K562 (cell line): ENCODE measurements around the gene ETFBKMT. TPM values are rescaled to one million over a fixed set of nuclear protein-coding genes. Genes with fewer than 3 reads are reported as not detected.

Source experiments
- ATAC-seq: fragments of 200-7000 bp; cut with Tn5 transposase; 3 replicates; pipeline ENCODE4 v1.9.1; 2020; ENCODE audit warnings: moderate library complexity
- Bru-seq: library from RNA; stranded (reverse); fragments of 400-500 nt; gene quantifications from one replicate; lab custom pipeline; 2021; lab: Mats Ljungman, UMichigan
- BruChase-seq, 2 experiments: library from RNA; stranded (reverse); fragments of 400-500 nt; gene quantifications; one replicate each; lab custom pipeline; 2021; lab: Mats Ljungman, UMichigan
- BruUV-seq: library from RNA; stranded (reverse); fragments of 400-500 nt; replicated peaks from 2 replicates; lab custom pipeline; 2021; lab: Mats Ljungman, UMichigan
- CTCF ChIA-PET: fragments of 300-600 bp; formaldehyde crosslinking; extraction: SDS; loops from one replicate; lab custom pipeline; 2021; ENCODE audit warnings: low intra/inter-chr PET ratio; lab: Yijun Ruan, JAX
- POLR2A ChIA-PET: fragments of 300-600, 350-650 bp; sonication (Branson Sonifier 250); formaldehyde crosslinking; extraction: SDS; loops from one replicate; lab custom pipeline; 2021; ENCODE audit warnings: antibody characterized with exemption, inconsistent platforms; lab: Yijun Ruan, JAX
- DNase-seq, 4 experiments: peaks; one replicate each; pipeline versions ENCODE4 v3.0.0 to v3.0.0-alpha.2; 2011 to 2018; ENCODE audit warnings: low spot score in 3 of 4, mixed read lengths in 3 of 4; ENCODE audit errors: extremely low read depth in 1 of 4
- FAIRE-seq: peaks from 2 replicates; lab custom pipeline; 2011; peaks lifted over from hg19 to GRCh38; lab: Jason Lieb, UNC
- H2AFZ ChIP-seq: 2 replicates; pipeline ENCODE4 v1.6.0; 2011; ENCODE audit warnings: low read depth, low read length, control low read depth, inconsistent platforms
- H3K27ac ChIP-seq: fragments of 200-600 bp; 3 replicates; pipeline ENCODE4 v1.8.0; 2011; ENCODE audit warnings: low read depth, mild to moderate bottlenecking, control low read depth, inconsistent platforms, low read length, moderate library complexity, mixed read lengths; ENCODE audit errors: extremely low read depth
- H3K27me3 ChIP-seq, 2 experiments: fragments of 300-600 bp in 1 of 2; 2 replicates in 1 of 2; 3 replicates in 1 of 2; pipeline versions ENCODE4 v1.6.0 to v1.8.0; 2011; ENCODE audit warnings: inconsistent platforms in 2 of 2, low read length in 2 of 2, mild to moderate bottlenecking in 1 of 2, mixed read lengths in 1 of 2, moderate library complexity in 1 of 2; ENCODE audit not compliant: control insufficient read depth in 2 of 2, insufficient read depth in 2 of 2
- H3K36me3 ChIP-seq: fragments of 300-600 bp; 3 replicates; pipeline ENCODE4 v1.8.0; 2011; ENCODE audit warnings: mild to moderate bottlenecking, low read length, inconsistent platforms; ENCODE audit not compliant: control insufficient read depth, insufficient read depth
- H3K4me1 ChIP-seq, 2 experiments: fragments of 200-600 bp in 1 of 2; replicated peaks in 1 of 2; 2 replicates in 1 of 2; 3 replicates in 1 of 2; pipeline versions ENCODE4 v1.5.1 to v1.8.0; 2011; ENCODE audit warnings: inconsistent platforms in 2 of 2, low read length in 2 of 2, mild to moderate bottlenecking in 1 of 2, mixed read lengths in 1 of 2, moderate library complexity in 1 of 2; ENCODE audit not compliant: control insufficient read depth in 2 of 2, insufficient read depth in 2 of 2
- H3K4me2 ChIP-seq: 2 replicates; pipeline ENCODE4 v1.6.1; 2011; ENCODE audit warnings: low read length, control low read depth, inconsistent platforms, mixed read lengths; ENCODE audit not compliant: insufficient read depth
- H3K4me3 ChIP-seq: fragments of 200-600 bp; sonication (generic), shearing (Covaris generic); 2 replicates; pipeline ENCODE4 v1.5.1; 2016; ENCODE audit warnings: control low read depth, inconsistent platforms
- H3K79me2 ChIP-seq: fragments of 200-600 bp; 3 replicates; pipeline ENCODE4 v1.8.0; 2011; ENCODE audit warnings: low read length, inconsistent platforms; ENCODE audit not compliant: control insufficient read depth, insufficient read depth
- H3K9ac ChIP-seq, 2 experiments: 2 replicates each; pipeline versions ENCODE4 v1.6.0 to v1.6.1; 2011; ENCODE audit warnings: low read depth in 2 of 2, low read length in 2 of 2, control low read depth in 1 of 2, inconsistent platforms in 1 of 2, mild to moderate bottlenecking in 1 of 2, mixed read lengths in 1 of 2; ENCODE audit not compliant: insufficient read depth in 1 of 2
- H3K9me1 ChIP-seq: one replicate; pipeline ENCODE4 v1.6.0; 2011; ENCODE audit warnings: inconsistent platforms, mild to moderate bottlenecking, low read length, moderate library complexity; ENCODE audit not compliant: control insufficient read depth, insufficient read depth
- H3K9me3 ChIP-seq: replicated peaks from 2 replicates; pipeline ENCODE4 v1.5.1; 2011; ENCODE audit warnings: low read depth, low read length, inconsistent platforms; ENCODE audit not compliant: control insufficient read depth, insufficient read depth
- H4K20me1 ChIP-seq: replicated peaks from 2 replicates; pipeline ENCODE4 v1.6.1; 2011; ENCODE audit warnings: low read length, inconsistent platforms, mixed read lengths; ENCODE audit not compliant: control insufficient read depth, insufficient read depth
- CEBPG ChIP-seq, 3 experiments: fragments of 200-800 bp in 1 of 3; sonication (Bioruptor generic) in 1 of 3; sonication (generic) in 1 of 3; formaldehyde crosslinking in 1 of 3; IDR thresholded peaks in 2 of 3; conservative IDR thresholded peaks in 1 of 3; 2 replicates each; pipeline versions ENCODE4 v1.6.1 to v1.8.0; 2016 to 2022; ENCODE audit warnings: missing compliant biosample characterization in 2 of 3, missing genetic modification characterization in 2 of 3, mild to moderate bottlenecking in 1 of 3, missing genetic modification reagents in 1 of 3
- CHD2 ChIP-seq: IDR thresholded peaks from 2 replicates; pipeline ENCODE4 v1.6.1; 2011; ENCODE audit warnings: low read depth, low read length
- CREB1 ChIP-seq, 2 experiments: sonication (generic) in 1 of 2; formaldehyde crosslinking in 1 of 2; IDR thresholded peaks; 2 replicates each; pipeline versions ENCODE4 v1.6.1 to v1.8.0; 2012 to 2022; ENCODE audit warnings: inconsistent platforms in 1 of 2, mild to moderate bottlenecking in 1 of 2, missing genetic modification reagents in 1 of 2, moderate library complexity in 1 of 2
- EP300 ChIP-seq: IDR thresholded peaks from 2 replicates; pipeline ENCODE4 v1.6.1; 2012; ENCODE audit warnings: low read length, improper control_type of control experiment
- KDM4B ChIP-seq, 2 experiments: fragments of 450-650 bp in 1 of 2; sonication (generic) in 1 of 2; IDR thresholded peaks; 2 replicates each; pipeline ENCODE4 v1.6.1; 2016 to 2017; ENCODE audit warnings: borderline replicate concordance in 2 of 2, antibody characterized with exemption in 1 of 2, low read depth in 1 of 2, mild to moderate bottlenecking in 1 of 2
- NFRKB ChIP-seq: fragments of 450-650 bp; IDR thresholded peaks from 2 replicates; pipeline ENCODE4 v1.6.1; 2016; ENCODE audit warnings: low read depth
- PYGO2 ChIP-seq: fragments of 450-650 bp; IDR thresholded peaks from 2 replicates; pipeline ENCODE4 v1.6.1; 2016; ENCODE audit warnings: mild to moderate bottlenecking, missing genetic modification characterization, moderate library complexity, missing compliant biosample characterization
- SIN3B ChIP-seq: fragments of 450-650 bp; IDR thresholded peaks from 2 replicates; pipeline ENCODE4 v1.6.1; 2017; ENCODE audit warnings: low read depth, mild to moderate bottlenecking, moderate library complexity
- TRIM28 ChIP-seq: fragments of 450-650 bp; IDR thresholded peaks from 2 replicates; pipeline ENCODE4 v1.6.1; 2017
- ZBTB17 ChIP-seq: fragments of 450-650 bp; formaldehyde crosslinking; IDR thresholded peaks from 2 replicates; pipeline ENCODE4 v1.4.0; 2020; ENCODE audit warnings: mild to moderate bottlenecking
- ZNF12 ChIP-seq: sonication (generic); formaldehyde crosslinking; IDR thresholded peaks from 2 replicates; pipeline ENCODE4 v1.4.0; 2020; ENCODE audit warnings: mild to moderate bottlenecking, missing genetic modification reagents
- ZNF512 ChIP-seq: IDR thresholded peaks from 2 replicates; pipeline ENCODE4 v1.6.1; 2016; ENCODE audit warnings: missing genetic modification characterization, missing compliant biosample characterization
- WGBS: fragments of 100-300 bp; shearing (Covaris generic); methylation state at CpG from one replicate; pipeline ENCODE4 v1.1.6; 2016; ENCODE audit warnings: low coverage, mixed read lengths; ENCODE audit not compliant: insufficient coverage; ENCODE audit errors: missing lambda C conversion rate; 5-methylcytosine and 5-hydroxymethylcytosine counted together
- in situ Hi-C: fragments of 300-500 bp; cut with MboI; formaldehyde crosslinking; loops from 4 replicates; pipeline ENCODE4 v1.15.0; 2018; ENCODE audit warnings: inconsistent platforms, mixed read lengths
- intact Hi-C: fragments of 100-400 bp; cut with micrococcal nuclease; formaldehyde crosslinking; loops from 2 replicates; pipeline ENCODE4 v1.14.2; 2022
- long read RNA-seq, 3 experiments: library from polyadenylated mRNA in 2 of 3; library from RNA in 1 of 3; unstranded in 2 of 3; stranded (forward) in 1 of 3; transcript quantifications; one replicate each; pipeline ENCODE4 v2.0.0, GENCODE V29; 2019 to 2022
- polyA minus RNA-seq, 3 experiments: library from RNA; depleted of rRNA, polyadenylated mRNA; stranded (reverse); fragments of >200 nt; gene quantifications; 2 replicates each; pipeline ENCODE4 v1.2.3, GENCODE V29; 2011
- polyA plus RNA-seq, 8 experiments: library from polyadenylated mRNA; depleted of rRNA in 4 of 8; stranded (reverse) in 5 of 8; unstranded in 3 of 8; fragments of >200 nt; fragmentation: Nextera tagmentation in 2 of 8; fragmentation: Illumina TruSeq in 1 of 8; extraction: Ambion mirVana in 2 of 8; extraction: Trizol in 1 of 8; gene quantifications; 2 replicates each; pipeline versions ENCODE4 v1.2.1 to v1.2.3, GENCODE V29; 2011 to 2014; ENCODE audit warnings: inconsistent platforms in 1 of 8, missing spikeins in 1 of 8
- total RNA-seq, 7 experiments: library from RNA; depleted of rRNA in 6 of 7; stranded (reverse); fragments of >200 nt in 6 of 7; fragmentation: Illumina TruSeq in 2 of 7; extraction: Trizol in 2 of 7; gene quantifications; 2 replicates each; pipeline versions ENCODE4 v1.2.1 to v1.2.3, GENCODE V29; 2011 to 2021; ENCODE audit warnings: low replicate concordance in 1 of 7
- TF ChIP-seq, protein P1 (sequence below): sonication (generic); formaldehyde crosslinking; IDR thresholded peaks from 2 replicates; pipeline ENCODE4 v1.8.0; 2022; ENCODE audit warnings: missing genetic modification reagents, mild to moderate bottlenecking, borderline replicate concordance

ETFBKMT gene
- total RNA-seq (2011; cell fraction: chromatin; rRNA removed; ENCODE audit: low replicate concordance) = 0.60 and 1.1 TPM in 2 replicates
- total RNA-seq (2011; cell fraction: nucleolus; rRNA removed) = 0.83 and 1.2 TPM in 2 replicates
- 1.1 and 1.3 TPM in 2 replicates for total RNA-seq (2011; cell fraction: nucleoplasm; rRNA removed)
- 0.37 and 0.68 TPM in 2 replicates for total RNA-seq (2014; rRNA removed)
- total RNA-seq (2014; rRNA removed; fragmentation: Illumina TruSeq; extraction: Trizol) = 1.0 and 1.2 TPM in 2 replicates
- 0.18 and 0.53 TPM in 2 replicates for total RNA-seq (2015; rRNA removed; fragmentation: Illumina TruSeq; extraction: Trizol)
- total RNA-seq (2021) = 0.60 and 1.4 TPM in 2 replicates
- polyA plus RNA-seq (2011; rRNA removed) = 0.96 and 1.0 TPM in 2 replicates
- 0.39 and 0.52 TPM in 2 replicates for polyA plus RNA-seq (2011; cell fraction: cytosol; rRNA removed)
- polyA plus RNA-seq (2011; cell fraction: nucleus; rRNA removed) = 0.41 and 0.71 TPM in 2 replicates
- 0.39 and 0.83 TPM in 2 replicates for polyA plus RNA-seq (2012)
- polyA plus RNA-seq (2014; fragmentation: Illumina TruSeq; extraction: Trizol) = 0.73 and 0.77 TPM in 2 replicates
- polyA plus RNA-seq (2014; fragmentation: Nextera tagmentation; extraction: Ambion mirVana) = 1 to 10 TPM; 1.0 to 1.7 TPM
- 0.69 and 0.82 TPM in 2 replicates for polyA plus RNA-seq (2014; rRNA removed)
- polyA minus RNA-seq (2011; rRNA and poly(A)+ RNA removed) = 0.88 and 1.3 TPM in 2 replicates
- polyA minus RNA-seq (2011; cell fraction: cytosol; rRNA and poly(A)+ RNA removed) = 0.38 TPM in 1 of 2 replicates, not detected in the other
- 0.56 and 0.67 TPM in 2 replicates for polyA minus RNA-seq (2011; cell fraction: nucleus; rRNA and poly(A)+ RNA removed)
- percentile 33 among the genes with signal in this experiment for Bru-seq, nascent RNA
- percentile 29 among the genes with signal in this experiment for BruChase-seq, experiment 1, labeled RNA remaining after a 2-hour chase
- BruChase-seq, experiment 2, labeled RNA remaining after a 6-hour chase = percentile 33 among the genes with signal in this experiment
- long read RNA-seq, experiment 1, partial matches to known transcripts = 0 of 4 reads
- long read RNA-seq, experiment 1, other reads (novel, unspliced or antisense) = 0 of 4 reads
- long read RNA-seq, experiment 2 = 0 reads
- long read RNA-seq, experiment 3, partial matches to known transcripts = 0 of 1 reads
- long read RNA-seq, experiment 3, other reads (novel, unspliced or antisense) = 0 of 1 reads

- peaks cover 0 to 3% of the 10 kb centered on the region in 2 experiments; a peak in 2 of 5 replicates for H3K4me1 ChIP-seq
- under 1% methylated on average over 39 of the region's 47 CpGs for WGBS
- POLR2A ChIA-PET = interaction anchor here (0.6 to 1.8 kb wide), 7 partner anchors 15 to 373 kb away, joined by 3 to 7 read pairs (median 3); no protein-coding TSS in a partner anchor
- no peaks in the 10 kb centered on the region for H3K27me3 ChIP-seq
- peak within 1 kb of the TSS; percentile 99 for H2AFZ ChIP-seq
- peak within 1 kb of the TSS; percentile 81 to 93 for H3K9ac ChIP-seq
- intact Hi-C loops (loop anchor here (1.0 to 10.0 kb wide), 4 partner anchors 73 to 1095 kb away; partner anchors contain the start of gene YARS2), in situ Hi-C loops (loop anchor here (5.0 kb wide), 1 partner anchor 648 kb away; no protein-coding TSS in a partner anchor)
- H3K9me1 ChIP-seq = no peaks in the 10 kb centered on the region
- ATAC-seq = peak; percentile 99
- peak within 1 kb of the TSS; percentile 99 for H3K4me2 ChIP-seq
- FAIRE-seq = peak; percentile 97
- peak within 1 kb of the TSS; percentile 96 for H3K27ac ChIP-seq
- H3K79me2 ChIP-seq = no peaks in the 10 kb centered on the region
- CTCF ChIA-PET = no interaction called here
- no peaks in the 10 kb centered on the region for H3K9me3 ChIP-seq
- H4K20me1 ChIP-seq = no peaks in the 10 kb centered on the region
- H3K4me3 ChIP-seq = peak within 1 kb of the TSS; percentile 62
- TSS peak; percentile 96 for BruUV-seq
- H3K36me3 ChIP-seq = no peaks in the 10 kb centered on the region
- DNase-seq = peak; percentile 90 to 98 (median 90)
- TF ChIP-seq ZNF512 (tag) (no peak), KDM4B (IDR thresholded peaks at IDR 0.05; ENCODE audit: borderline replicate concordance in 2 of 2, low read depth in 1 of 2) (no peak), ZBTB17 (CRISPR knock-in tag) (no peak), ZNF12 (CRISPR knock-in tag) (no peak), SIN3B (no peak), CEBPG (CRISPR knock-in tag; IDR thresholded peaks at IDR 0.05) (no peak), CEBPG (tag; conservative IDR thresholded peaks at IDR 0.05 in 1 of 2, IDR thresholded peaks at IDR 0.05 in 1 of 2) (no peak), CHD2 (no peak), PYGO2 (no peak), NFRKB (peak; percentile 81; the same call in 1 of the 2 replicates), TRIM28 (no peak), CREB1 (IDR thresholded peaks at IDR 0.05) (peak; percentile 90), CREB1 (CRISPR knock-in tag; IDR thresholded peaks at IDR 0.05) (peak; percentile 88), EP300 (no peak; the same call in none of the 2 replicates)
- TF ChIP-seq, protein P1, sequence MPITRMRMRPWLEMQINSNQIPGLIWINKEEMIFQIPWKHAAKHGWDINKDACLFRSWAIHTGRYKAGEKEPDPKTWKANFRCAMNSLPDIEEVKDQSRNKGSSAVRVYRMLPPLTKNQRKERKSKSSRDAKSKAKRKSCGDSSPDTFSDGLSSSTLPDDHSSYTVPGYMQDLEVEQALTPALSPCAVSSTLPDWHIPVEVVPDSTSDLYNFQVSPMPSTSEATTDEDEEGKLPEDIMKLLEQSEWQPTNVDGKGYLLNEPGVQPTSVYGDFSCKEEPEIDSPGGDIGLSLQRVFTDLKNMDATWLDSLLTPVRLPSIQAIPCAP (CRISPR knock-in tag) = no peak
Observed at GRCh38 chr12:31659087-31659942, at the start of gene ETFBKMT. TSS of gene ETFBKMT (plus strand) at chr12:31659688. CDS start at chr12:31661954, 2,266 bp downstream.
